Ovary (tissue), 9 donors: ENCODE measurements around the gene SCAF4. TPM values are rescaled to one million over a fixed set of nuclear protein-coding genes. Genes with fewer than 3 reads are reported as not detected.

Experiments
- DNase-seq, 5 donors: peaks; one replicate each; pipeline ENCODE4 v3.0.0-alpha.2; 2019 to 2020
- H3K27ac ChIP-seq, 2 donors: fragments of 200-600 bp; one replicate each; pipeline versions ENCODE4 v1.5.1 to v1.8.0; 2019 to 2022
- H3K27me3 ChIP-seq: fragments of 200-600 bp; one replicate; pipeline ENCODE4 v1.8.0; 2022
- H3K36me3 ChIP-seq: fragments of 200-600 bp; sonication (generic); one replicate; pipeline ENCODE4 v1.5.1; 2019
- H3K4me1 ChIP-seq: one replicate; pipeline ENCODE4 v1.8.1; 2013; ENCODE audit warnings: mild to moderate bottlenecking, moderate library complexity; ENCODE audit not compliant: insufficient read depth
- H3K4me3 ChIP-seq: fragments of 200-600 bp; sonication (generic); one replicate; pipeline ENCODE4 v1.5.1; 2017
- H3K9me3 ChIP-seq, 2 donors: fragments of 200-600 bp in 1 of 2; sonication (generic) in 1 of 2; one replicate each; pipeline versions ENCODE4 v1.5.1 to v1.8.1; 2013 to 2019; ENCODE audit warnings: mild to moderate bottlenecking in 1 of 2, moderate library complexity in 1 of 2
- CTCF ChIP-seq, 3 donors: fragments of 450-650 bp in 2 of 3; fragments of 200-600 bp in 1 of 3; IDR thresholded peaks; one replicate each; pipeline versions ENCODE4 v1.5.1 to v1.8.0; 2016 to 2022; ENCODE audit warnings: antibody characterized with exemption in 3 of 3, mild to moderate bottlenecking in 1 of 3
- EP300 ChIP-seq: sonication (generic); formaldehyde crosslinking; IDR thresholded peaks from one replicate; pipeline ENCODE4 v1.6.1; 2017; ENCODE audit warnings: antibody characterized with exemption
- POLR2A ChIP-seq: fragments of 450-650 bp; IDR thresholded peaks from one replicate; pipeline ENCODE4 v1.6.1; 2017; ENCODE audit warnings: antibody characterized with exemption, mild to moderate bottlenecking, moderate library complexity
- WGBS, 3 donors: extraction: QIAGEN DNeasy Blood & Tissue Kit in 1 of 3; methylation state at CpG; one replicate each; pipeline versions ENCODE4 v1.1.5 to v1.1.7; 2013 to 2017; 5-methylcytosine and 5-hydroxymethylcytosine counted together
- intact Hi-C, 4 donors: fragments of 100-400 bp; cut with DNase I; formaldehyde crosslinking; loops; one replicate each; pipeline versions ENCODE4 v1.11.0 to v1.15.1; 2022 to 2023
- polyA plus RNA-seq, 2 donors: library from polyadenylated mRNA; stranded (reverse); fragments of 200-250 nt in 1 of 2; fragments of 350-450 nt in 1 of 2; fragmentation: Illumina TruSeq in 1 of 2; extraction: RNeasy Lipid Tissue Mini Kit (QIAGEN cat#74804) in 1 of 2; gene quantifications; one replicate each; pipeline ENCODE4 v1.2.3, GENCODE V29; 2013 to 2014
- total RNA-seq, 7 donors: library from RNA; depleted of rRNA in 2 of 7; stranded (reverse); fragments of >200 nt in 2 of 7; fragmentation: NEBNext Ultra II Directional in 3 of 7; extraction: Animal tissue kit (Norgen Biotek cat#: 25700) in 3 of 7; gene quantifications; one replicate each; pipeline versions ENCODE4 v1.1.0 to v1.2.4, GENCODE V29; 2016 to 2023
- donor health status: DM: no; HTN: no; CAD: no; lungs with moderate emphysema.
- donor health status: DM: no; HTN: no; CAD: no.
- donor health status: Bipolar disorder and iron deficiency.
- donor health status: DM: yes; HTN: yes; CAD: no.
- donor health status: DM: no; HTN: no; CAD: no.
- donor health status: DM: yes; HTN: yes; CAD: no.

Gene SCAF4
- total and polyA plus RNA-seq, 9 donors: 12.2 to 41.7 (median 28.4) TPM

DNA sequence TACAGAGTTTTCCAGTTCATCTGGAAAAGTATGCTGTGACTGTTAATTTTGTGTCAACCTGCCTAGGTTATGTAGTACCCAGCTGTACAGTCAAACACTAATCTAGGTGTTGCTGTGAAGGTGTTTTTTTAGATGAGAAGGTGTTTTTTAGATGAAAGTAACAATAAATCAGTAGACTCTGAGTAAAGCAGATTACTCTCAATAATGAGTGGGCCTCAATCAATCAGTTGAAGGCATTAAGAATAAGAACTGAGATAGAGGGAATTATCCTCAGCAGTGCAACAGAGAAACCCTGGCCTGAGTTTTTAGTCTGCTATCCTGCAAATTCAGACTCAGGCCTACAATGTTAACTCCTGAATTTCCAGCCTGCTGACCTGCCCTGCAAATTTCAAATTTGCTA, 33.5 kb downstream of the SCAF4 start:
- no peaks in the 10 kb centered on the region for H3K27me3 ChIP-seq
- no peak overlapping the region for H3K4me3 ChIP-seq
- DNase-seq: no peak
- no peaks in the 10 kb centered on the region for H3K9me3 ChIP-seq
- no peaks in the 10 kb centered on the region for H3K4me1 ChIP-seq
- H3K27ac ChIP-seq: no peak overlapping the region
- intact Hi-C loops: no loop called here
- H3K36me3 ChIP-seq: no peaks in the 10 kb centered on the region
- TF ChIP-seq EP300: no peak

DNA sequence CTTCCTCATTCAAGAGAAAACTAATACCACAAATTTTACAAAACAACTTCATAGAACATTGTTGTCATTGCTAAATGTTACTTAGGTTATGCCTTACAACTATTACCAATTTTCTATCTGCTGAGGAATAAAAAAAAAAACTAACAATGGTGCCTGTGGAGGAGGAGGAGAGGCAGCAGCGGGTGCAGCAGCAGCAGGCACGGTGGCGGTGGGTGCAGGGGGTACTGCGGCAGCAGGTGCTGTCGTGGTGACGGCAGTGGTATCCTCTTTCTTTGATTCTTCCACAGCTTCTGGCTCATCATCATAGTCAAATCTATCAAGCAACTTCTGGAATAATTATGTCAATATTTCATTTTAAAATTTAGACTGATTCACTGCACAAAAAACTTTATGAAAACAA, 35.5 kb downstream of the SCAF4 start:
- H3K4me1 ChIP-seq: no peaks in the 10 kb centered on the region
- WGBS, 3 donors: 93% methylated on average over 6 of the region's 6 CpGs
- H3K36me3 ChIP-seq: no peaks in the 10 kb centered on the region
- no peaks in the 10 kb centered on the region for H3K27me3 ChIP-seq
- no peak overlapping the region for H3K27ac ChIP-seq
- no peaks in the 10 kb centered on the region for H3K9me3 ChIP-seq
- no peak for TF ChIP-seq EP300
- TF ChIP-seq CTCF (IDR thresholded peaks at IDR 0.05): no peak
- no peak for TF ChIP-seq POLR2A
- intact Hi-C loops: no loop called here
- DNase-seq: no peak
- no peak overlapping the region for H3K4me3 ChIP-seq

GRCh38 chr21:31693222-31693621, 38.7 kb downstream of the SCAF4 start:
- WGBS, 3 donors: 97% methylated on average over 16 of the region's 16 CpGs
- TF ChIP-seq POLR2A: no peak
- no peak for TF ChIP-seq EP300
- no peak for TF ChIP-seq CTCF (IDR thresholded peaks at IDR 0.05)
- no peak for DNase-seq
- Histone ChIP-seq H3K36me3 (no peaks in the 10 kb centered on the region), H3K27ac (no peak overlapping the region), H3K27me3 (no peaks in the 10 kb centered on the region), H3K9me3 (no peaks in the 10 kb centered on the region), H3K4me3 (no peak overlapping the region), H3K4me1 (no peaks in the 10 kb centered on the region)
- intact Hi-C loops: no loop called here

- peaks cover 7% of the 10 kb centered on the region for H3K4me1 ChIP-seq
- no peaks in the 10 kb centered on the region for H3K27me3 ChIP-seq
- H3K4me3 ChIP-seq: no peak overlapping the region
- no peak for TF ChIP-seq POLR2A
- no peak for TF ChIP-seq CTCF (IDR thresholded peaks at IDR 0.05)
- TF ChIP-seq EP300: no peak
- no peak for DNase-seq
- intact Hi-C loops: no loop called here
- no peak overlapping the region for H3K27ac ChIP-seq
- WGBS, 3 donors: 75 to 87% (median 86%) methylated on average over 5 of the region's 5 CpGs
- H3K36me3 ChIP-seq: no peaks in the 10 kb centered on the region
- H3K9me3 ChIP-seq: no peaks in the 10 kb centered on the region
These were observed 43.1 kb downstream of the SCAF4 start for GRCh38 chr21:31688603-31689368.

- Histone ChIP-seq H3K9me3 (no peaks in the 10 kb centered on the region), H3K36me3 (no peaks in the 10 kb centered on the region), H3K4me3 (no peak overlapping the region), H3K27ac (no peak overlapping the region), H3K27me3 (no peaks in the 10 kb centered on the region), H3K4me1 (peaks cover 7% of the 10 kb centered on the region)
- intact Hi-C loops: no loop called here
- 79 to 89% (median 83%) methylated on average over 2 of the region's 2 CpGs for WGBS, 3 donors
- DNase-seq: no peak
- TF ChIP-seq EP300: no peak
- no peak for TF ChIP-seq POLR2A
- TF ChIP-seq CTCF (IDR thresholded peaks at IDR 0.05): no peak
These were observed 44.8 kb downstream of the SCAF4 start for GRCh38 chr21:31687108-31687507.
